Putamen (tissue), 1 donor: ENCODE data around the gene POLR3H.
A peak's percentile ranks its signal among the peaks of the same experiment; 100 is the strongest.
"Not testable (repeated sequence)": the region's sequence is repeated elsewhere in the genome, so short reads cannot be mapped to it uniquely, and the experiment has no call there.

ENCODE experiments used
- DNase-seq: peaks from one replicate; pipeline ENCODE4 v3.0.0-alpha.2; 2016; ENCODE audit warnings: low spot score

POLR3H gene

DNA sequence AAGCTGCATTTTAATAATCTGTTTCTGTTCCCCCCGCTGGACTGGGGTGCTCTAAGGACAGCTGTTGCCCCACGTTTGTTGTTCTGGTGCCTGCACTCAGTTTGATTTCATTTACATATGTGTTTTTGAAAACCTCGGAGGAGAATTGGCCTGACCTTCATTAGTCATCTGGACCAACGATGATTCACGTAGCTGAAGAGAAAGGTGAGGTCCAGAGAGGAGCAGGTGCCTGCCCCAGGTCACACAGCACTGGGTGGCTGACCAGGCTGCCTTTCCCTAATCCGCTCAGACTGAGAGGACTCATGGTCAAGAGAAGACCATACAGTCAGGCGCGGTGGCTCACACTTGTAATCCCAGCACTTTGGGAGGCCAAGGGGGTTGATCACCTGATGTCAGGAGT lies 20.3 kb upstream of the POLR3H start:
- no peak for DNase-seq

DNA sequence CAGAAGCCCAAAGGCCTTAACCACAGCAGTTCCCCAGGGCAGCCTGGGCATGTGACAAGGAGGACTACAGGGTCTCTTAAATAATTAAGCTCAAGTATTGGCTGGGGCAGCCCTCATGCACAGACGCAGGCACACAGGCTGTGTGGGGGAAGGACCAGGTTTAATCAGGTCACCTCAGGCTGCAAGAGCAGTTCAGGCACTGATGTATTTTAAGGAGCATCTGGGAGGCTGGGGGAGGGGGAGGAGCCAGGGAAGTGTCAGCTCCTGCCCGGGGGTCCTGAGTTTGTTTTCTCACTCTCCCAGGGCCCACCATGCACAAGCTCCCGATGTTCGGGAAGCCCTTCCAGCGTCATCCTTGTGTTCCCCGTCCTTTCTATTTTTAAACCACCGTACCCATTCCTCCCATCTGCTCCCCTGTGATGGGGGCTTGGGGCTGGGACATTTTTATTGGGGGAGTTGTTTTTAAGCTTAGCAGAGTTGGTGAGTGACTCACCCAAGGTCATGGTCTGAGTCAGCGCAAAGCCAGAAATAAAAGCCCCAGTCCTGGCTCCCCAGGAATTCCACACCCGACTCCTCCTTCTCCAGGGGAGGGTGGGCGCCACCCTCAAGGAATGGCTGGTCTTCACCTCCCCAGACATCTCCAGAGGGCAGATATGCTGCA lies 18.9 kb upstream of the POLR3H start:
- DNase-seq, result no peak

- DNase-seq, result no peak
Observed at GRCh38 chr22:41562461-41562860, 18.2 kb upstream of the POLR3H start.

GRCh38 chr22:41561788-41562187 lies 17.5 kb upstream of the POLR3H start:
- DNase-seq, result no peak

DNA sequence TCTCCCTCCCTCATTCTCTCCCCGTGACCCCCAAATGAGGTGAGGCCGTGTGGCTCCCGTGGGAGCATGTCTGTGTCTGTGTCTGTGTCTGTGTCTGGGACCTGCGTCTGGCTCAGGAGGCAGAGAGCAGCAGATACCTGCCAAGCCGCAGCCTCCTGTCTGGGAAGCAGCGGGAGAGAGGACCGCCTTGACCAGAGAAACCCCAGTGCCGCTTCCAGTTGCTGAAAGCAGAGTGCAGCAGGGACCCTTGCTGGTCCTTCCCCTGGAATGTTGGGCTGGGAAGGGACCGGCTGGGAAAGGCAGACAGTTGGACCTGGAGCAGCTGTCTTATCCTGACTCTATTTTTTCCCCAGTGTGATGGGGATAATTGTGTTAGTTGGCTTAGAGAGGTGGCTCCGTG lies 17.1 kb upstream of the POLR3H start:
- no peak for DNase-seq

GRCh38 chr22:41560095-41560471 lies 15.8 kb upstream of the POLR3H start:
- no peak for DNase-seq

DNA sequence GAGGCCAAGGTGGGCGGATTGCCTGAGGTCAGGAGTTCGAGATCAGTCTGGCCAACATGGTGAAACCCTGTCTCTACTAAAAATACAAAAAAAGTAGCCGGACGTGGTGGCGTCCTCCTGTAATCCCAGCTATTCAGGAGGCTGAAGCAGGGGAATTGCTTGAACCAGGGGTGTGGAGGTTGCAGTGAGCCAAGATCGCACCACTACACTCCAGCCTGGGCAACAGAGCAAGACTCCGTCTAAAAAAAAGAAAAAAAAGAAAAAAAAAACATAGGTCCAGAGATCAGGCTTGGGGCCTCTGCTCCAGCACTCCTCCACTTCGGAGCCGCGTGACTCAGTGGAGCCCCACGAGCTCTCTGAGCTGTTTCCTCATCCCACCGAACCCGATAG lies 14.0 kb upstream of the POLR3H start:
- not testable (repeated sequence) for DNase-seq

GRCh38 chr22:41557401-41558240 lies 13.4 kb upstream of the POLR3H start:
- peak; percentile 60 for DNase-seq

- DNase-seq, result no peak
Observed at GRCh38 chr22:41556561-41556960, 12.3 kb upstream of the POLR3H start.

DNA sequence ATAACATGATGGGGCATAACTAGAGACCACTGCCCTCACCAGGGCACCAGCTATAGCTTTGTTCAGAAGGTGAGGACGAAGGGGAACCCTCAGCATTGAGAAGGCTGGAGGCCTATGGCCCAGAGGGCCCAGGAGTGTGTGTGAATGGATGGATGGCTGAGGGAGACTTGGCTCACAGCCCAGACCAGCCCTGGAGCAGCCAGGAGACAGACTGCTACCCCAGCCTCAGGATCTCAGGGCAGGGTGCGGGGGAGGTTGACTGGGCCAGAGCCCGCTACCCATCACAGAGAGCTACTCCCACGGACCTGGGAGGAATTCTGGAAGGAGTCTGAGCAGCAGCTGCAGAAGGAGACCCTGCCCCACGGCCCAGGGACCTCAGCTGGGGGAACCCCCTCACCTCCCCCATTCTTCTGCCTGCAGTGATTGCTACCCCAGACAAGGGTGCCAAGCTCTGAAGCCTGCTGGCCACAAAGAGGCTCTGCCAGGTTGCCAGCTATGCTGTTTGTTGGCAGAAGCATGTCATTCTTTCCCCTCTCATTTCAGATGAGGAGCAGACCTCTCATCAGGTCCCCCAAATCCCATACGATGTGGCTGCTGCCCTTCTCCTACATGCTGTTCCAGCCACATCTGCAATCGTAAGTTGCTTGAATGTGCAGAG lies 11.2 kb upstream of the POLR3H start:
- DNase-seq, result no peak

DNA sequence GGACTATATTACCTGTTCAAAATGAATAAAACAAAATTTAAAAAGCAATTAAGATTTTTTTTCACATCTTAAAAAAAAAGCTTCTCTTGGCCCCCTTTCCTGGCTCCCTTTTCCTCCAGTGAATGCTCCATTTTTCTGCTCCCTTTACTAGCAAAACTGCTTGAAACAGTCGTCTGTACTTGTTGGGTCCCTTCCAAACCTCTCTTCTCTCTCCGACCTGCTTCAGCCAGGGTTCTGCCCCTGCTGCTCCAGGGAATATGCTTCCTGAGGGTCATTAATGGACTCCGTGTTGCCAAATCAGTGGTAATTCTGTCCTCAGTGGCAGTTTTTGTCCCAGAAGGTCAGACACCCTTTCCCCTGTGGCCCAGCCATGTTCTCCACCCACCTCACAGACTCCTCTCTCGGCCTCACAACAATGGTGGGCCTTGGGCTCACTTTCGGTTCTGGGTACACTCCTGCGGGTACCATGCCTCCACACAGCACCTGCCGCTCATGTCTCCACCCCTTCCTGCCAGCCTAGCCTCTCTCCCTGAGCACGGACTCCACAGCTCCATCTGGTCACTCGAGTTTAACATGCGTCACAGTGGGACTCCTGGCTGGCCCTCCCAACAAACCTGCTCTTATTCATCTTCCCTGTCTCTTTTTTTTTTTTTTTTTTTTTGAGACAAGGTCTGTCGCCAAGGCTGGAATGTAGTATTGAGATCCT lies 7.8 kb upstream of the POLR3H start:
- DNase-seq, result no peak

DNA sequence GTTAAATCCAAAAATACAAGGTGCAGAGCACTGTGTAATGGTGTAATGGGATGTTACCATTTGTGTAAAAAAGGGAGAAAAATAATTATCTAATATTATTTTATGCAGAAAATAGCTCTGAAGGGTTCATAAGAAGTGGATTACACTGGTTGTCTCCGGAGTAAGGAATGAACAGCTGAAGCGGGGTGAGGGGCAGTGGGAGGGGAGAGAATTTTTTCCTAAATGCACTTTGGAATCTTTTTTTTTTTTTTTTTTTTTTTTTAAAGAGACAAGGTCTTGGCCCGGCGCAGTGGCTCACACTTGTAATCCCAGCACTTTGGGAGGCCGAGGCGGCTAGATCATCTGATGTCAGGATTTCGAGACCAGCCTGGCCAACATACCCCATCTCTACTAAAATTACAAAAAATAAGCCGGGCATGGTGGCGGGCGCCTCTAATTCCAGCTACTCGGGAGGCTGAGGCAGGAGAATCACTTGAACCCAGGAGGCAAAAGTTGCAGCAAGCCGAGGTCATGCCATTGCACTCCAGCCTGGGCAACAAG lies 6.8 kb upstream of the POLR3H start:
- DNase-seq, result no peak

DNA sequence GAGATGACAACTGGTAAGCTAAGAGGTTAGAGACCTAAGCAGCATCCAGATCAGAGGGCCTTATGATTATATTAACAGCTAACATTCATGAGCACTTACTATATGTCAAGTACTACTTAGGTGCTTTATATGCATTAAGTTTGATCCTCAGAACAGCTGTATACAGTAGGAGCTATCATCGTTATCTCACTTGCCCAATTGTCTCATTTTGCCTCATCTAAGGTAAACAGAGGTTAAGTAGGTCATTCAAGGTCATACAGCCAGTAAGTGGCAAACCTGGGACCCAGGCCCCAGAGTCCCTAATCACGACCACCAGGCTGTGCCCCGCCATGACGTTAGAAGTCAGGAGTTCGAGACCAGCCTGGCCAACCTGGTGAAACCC lies 4.6 kb upstream of the POLR3H start:
- no peak for DNase-seq

DNA sequence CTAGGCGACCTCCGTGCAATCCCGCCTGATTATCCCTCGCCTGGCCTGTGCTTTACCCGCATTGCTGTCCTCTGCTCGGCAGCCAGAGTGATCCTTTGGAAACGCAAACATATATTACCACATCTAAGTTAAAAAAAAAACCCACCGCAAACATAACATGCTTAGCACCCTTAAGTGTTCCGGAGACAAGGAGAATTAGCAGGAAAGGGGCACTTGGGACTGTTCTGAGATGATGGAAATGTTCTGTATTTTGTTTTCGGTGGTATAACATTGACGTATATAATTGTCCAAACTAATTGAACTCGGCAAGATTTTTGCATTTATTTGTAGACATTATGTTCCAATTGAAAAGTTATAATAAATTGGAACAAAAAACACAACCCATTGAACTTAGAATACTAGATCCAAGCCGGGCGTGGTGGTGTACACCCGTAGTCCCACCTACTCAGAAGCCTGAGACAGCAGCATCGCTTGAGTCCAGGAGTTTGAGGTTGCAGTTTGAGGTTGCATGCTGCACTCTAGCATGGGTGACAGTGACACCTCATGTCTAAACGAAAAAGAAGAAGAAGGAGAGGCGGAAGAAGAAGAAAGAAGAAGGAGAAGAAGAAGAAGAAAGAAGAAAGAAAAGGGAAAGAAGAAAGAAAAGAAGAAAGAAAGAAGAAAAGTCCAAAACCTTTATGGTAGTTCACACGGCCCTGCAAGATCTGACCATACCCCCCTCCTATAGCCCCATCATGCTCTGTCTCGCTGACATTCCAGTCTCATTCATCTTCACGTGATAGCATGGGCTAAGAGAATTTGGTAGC lies 604 bp upstream of the POLR3H start:
- no peak for DNase-seq

GRCh38 chr22:41542224-41542623 lies 2.0 kb downstream of the POLR3H start:
- no peak for DNase-seq

- DNase-seq, result no peak
Observed at GRCh38 chr22:41541484-41541883, 2.8 kb downstream of the POLR3H start.

DNA sequence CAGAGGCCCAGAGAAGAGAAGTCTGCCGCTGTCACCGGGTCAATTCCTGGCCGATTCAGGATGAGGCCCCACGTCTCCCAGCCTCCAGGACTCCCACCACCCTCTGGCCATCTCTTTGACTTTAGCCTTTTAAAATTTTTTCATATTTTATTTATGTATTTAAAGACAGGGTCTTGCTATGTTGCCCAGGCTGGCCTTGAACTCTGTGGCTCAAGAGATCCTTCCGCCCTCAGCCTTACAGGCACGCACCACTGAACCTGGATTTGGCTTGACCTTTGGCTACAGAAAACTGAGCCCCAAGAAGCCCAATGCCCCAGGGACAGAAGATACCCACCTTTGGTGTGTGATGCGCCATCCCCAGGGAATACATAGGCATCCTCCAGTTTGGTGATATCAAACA lies 3.9 kb downstream of the POLR3H start:
- no peak for DNase-seq

- no peak for DNase-seq
Observed at GRCh38 chr22:41540006-41540315, 4.3 kb downstream of the POLR3H start.

- no peak for DNase-seq
Observed at GRCh38 chr22:41539146-41540005, 4.9 kb downstream of the POLR3H start.

DNA sequence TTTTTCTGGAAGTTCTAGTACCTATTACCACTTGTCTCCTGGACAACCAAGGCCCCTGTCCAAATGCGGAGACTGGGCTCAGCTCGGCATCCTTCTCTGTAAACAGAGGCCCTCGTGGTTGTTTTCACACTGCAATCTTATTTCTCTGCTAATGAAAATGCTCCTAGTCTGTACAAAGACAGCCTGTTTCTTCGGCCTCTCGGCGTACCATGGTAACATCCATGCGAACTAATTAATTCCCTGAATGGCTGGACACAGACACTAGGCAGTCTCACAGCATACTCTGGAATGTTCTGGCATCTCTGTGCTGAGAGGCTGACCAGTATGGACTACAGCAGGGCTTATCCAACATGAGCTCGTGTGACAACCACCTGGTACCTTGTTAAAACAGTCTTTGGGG lies 5.7 kb downstream of the POLR3H start:
- DNase-seq, result peak; percentile 77

GRCh38 chr22:41537203-41537602 lies 7.1 kb downstream of the POLR3H start:
- DNase-seq, result no peak
